HepG2 (cell line): ENCODE measurements around the gene FBXL22. TPM values are rescaled to one million over a fixed set of nuclear protein-coding genes. Genes with fewer than 3 reads are reported as not detected.

Experiments used
- ATAC-seq: fragments of 200-7000 bp; cut with Tn5 transposase; 3 replicates; pipeline ENCODE4 v1.9.1; 2020; ENCODE audit warnings: mild to moderate bottlenecking, moderate library complexity
- BruUV-seq: library from RNA; stranded (reverse); fragments of 400-500 nt; replicated peaks from 2 replicates; lab custom pipeline; 2021; lab: Mats Ljungman, UMichigan
- CTCF ChIA-PET: fragments of 300-600 bp; formaldehyde crosslinking; extraction: SDS; loops from one replicate; lab custom pipeline; 2021; ENCODE audit warnings: low total read pairs, inconsistent platforms, low intra/inter-chr PET ratio; lab: Yijun Ruan, JAX
- POLR2A ChIA-PET: fragments of 350-600 bp; sonication (Branson Sonifier 250); formaldehyde crosslinking; loops from one replicate; lab custom pipeline; 2020; ENCODE audit warnings: antibody characterized with exemption, inconsistent platforms; lab: Yijun Ruan, JAX
- DNase-seq: peaks from one replicate; pipeline ENCODE4 v3.0.0-alpha.2; 2015; ENCODE audit warnings: low spot score
- FAIRE-seq: peaks from 3 replicates; lab custom pipeline; 2011; peaks lifted over from hg19 to GRCh38; lab: Jason Lieb, UNC
- H2AFZ ChIP-seq: one replicate; pipeline ENCODE4 v1.6.1; 2011; ENCODE audit warnings: low read length, inconsistent platforms
- H3K27ac ChIP-seq: fragments of 300-600 bp; 3 replicates; pipeline ENCODE4 v1.8.0; 2011; ENCODE audit warnings: mixed run types, mild to moderate bottlenecking, mixed read lengths, low read length, inconsistent platforms; ENCODE audit not compliant: insufficient read depth; ENCODE audit errors: extremely low read length
- H3K27me3 ChIP-seq, 2 experiments: fragments of 200-600 bp in 1 of 2; 2 replicates in 1 of 2; 3 replicates in 1 of 2; pipeline versions ENCODE4 v1.6.0 to v1.8.0; 2011; ENCODE audit warnings: low read length in 2 of 2, mild to moderate bottlenecking in 2 of 2, moderate library complexity in 2 of 2, inconsistent platforms in 1 of 2; ENCODE audit not compliant: insufficient read depth in 2 of 2, control insufficient read depth in 1 of 2
- H3K36me3 ChIP-seq, 2 experiments: fragments of 200-600 bp in 1 of 2; replicated peaks in 1 of 2; 2 replicates in 1 of 2; 3 replicates in 1 of 2; pipeline versions ENCODE4 v1.5.1 to v1.8.0; 2011; ENCODE audit warnings: low read length in 2 of 2, inconsistent platforms in 1 of 2; ENCODE audit not compliant: insufficient read depth in 2 of 2, control insufficient read depth in 1 of 2
- H3K4me1 ChIP-seq: 2 replicates; pipeline ENCODE4 v1.5.1; 2012; ENCODE audit warnings: low read length, inconsistent platforms; ENCODE audit not compliant: insufficient read depth
- H3K4me2 ChIP-seq: 2 replicates; pipeline ENCODE4 v1.6.0; 2011; ENCODE audit warnings: low read depth, low read length, inconsistent platforms
- H3K4me3 ChIP-seq, 3 experiments: fragments of 200-600 bp in 1 of 3; sonication (generic), shearing (Covaris generic) in 1 of 3; replicated peaks in 1 of 3; 2 replicates each; pipeline ENCODE4 v1.5.1; 2011 to 2016; ENCODE audit warnings: low read length in 3 of 3, inconsistent platforms in 2 of 3, low read depth in 2 of 3, mild to moderate bottlenecking in 2 of 3, control low read depth in 1 of 3, mixed read lengths in 1 of 3; ENCODE audit not compliant: insufficient read depth in 1 of 3
- H3K79me2 ChIP-seq: one replicate; pipeline ENCODE4 v1.6.1; 2011; ENCODE audit warnings: low read length, inconsistent platforms; ENCODE audit not compliant: insufficient read depth
- H3K9ac ChIP-seq: 2 replicates; pipeline ENCODE4 v1.6.0; 2011; ENCODE audit warnings: mild to moderate bottlenecking, low read depth, low read length, inconsistent platforms; ENCODE audit not compliant: insufficient read depth
- H3K9me3 ChIP-seq: 2 replicates; pipeline ENCODE4 v1.5.1; 2012; ENCODE audit warnings: mild to moderate bottlenecking, low read length
- H4K20me1 ChIP-seq: 2 replicates; pipeline ENCODE4 v1.6.0; 2011; ENCODE audit warnings: inconsistent platforms, mild to moderate bottlenecking, low read length, moderate library complexity; ENCODE audit not compliant: insufficient read depth
- CCDC6 ChIP-seq: sonication (generic); formaldehyde crosslinking; IDR thresholded peaks from 2 replicates; pipeline ENCODE4 v1.8.1; 2022; ENCODE audit warnings: mild to moderate bottlenecking, missing genetic modification reagents, moderate library complexity
- HMGXB4 ChIP-seq, 2 experiments: sonication (generic) in 1 of 2; formaldehyde crosslinking in 1 of 2; IDR thresholded peaks; 2 replicates each; pipeline versions ENCODE4 v1.4.0 to v1.6.1; 2018 to 2020; ENCODE audit warnings: missing genetic modification reagents in 2 of 2, borderline replicate concordance in 1 of 2, low read depth in 1 of 2, mild to moderate bottlenecking in 1 of 2, missing biosample characterization in 1 of 2
- SMAD3 ChIP-seq: sonication (generic); formaldehyde crosslinking; IDR thresholded peaks from 2 replicates; pipeline ENCODE4 v1.4.0; 2020; ENCODE audit warnings: missing genetic modification reagents
- THYN1 ChIP-seq: sonication (generic); formaldehyde crosslinking; IDR thresholded peaks from 2 replicates; pipeline ENCODE4 v1.8.1; 2023; ENCODE audit warnings: low read depth, mild to moderate bottlenecking, moderate library complexity, missing genetic modification reagents, borderline replicate concordance
- ZBTB25 ChIP-seq: IDR thresholded peaks from 2 replicates; pipeline ENCODE4 v1.6.1; 2018; ENCODE audit warnings: missing genetic modification reagents
- ZNF777 ChIP-seq: sonication (generic); formaldehyde crosslinking; IDR thresholded peaks from 2 replicates; pipeline ENCODE4 v1.4.0; 2020; ENCODE audit warnings: missing genetic modification reagents
- ZSCAN9 ChIP-seq: IDR thresholded peaks from 2 replicates; pipeline ENCODE4 v1.6.1; 2016; ENCODE audit warnings: borderline replicate concordance
- WGBS: methylation state at CpG from one replicate; pipeline ENCODE4 v1.1.6; 2017; ENCODE audit warnings: low lambda C conversion rate; 5-methylcytosine and 5-hydroxymethylcytosine counted together
- in situ Hi-C: cut with HindIII; loops from 2 replicates; pipeline ENCODE4 v1.10.0; 2017; ENCODE audit warnings: low pct_unique_long_range_greater_than_20kb; ENCODE audit not compliant: extremely low pct_ligation_motif_present
- intact Hi-C: fragments of 100-400 bp; cut with micrococcal nuclease; formaldehyde crosslinking; loops from one replicate; pipeline ENCODE4 v1.10.0; 2022; ENCODE audit not compliant: unreplicated experiment
- polyA plus RNA-seq, 8 experiments: library from polyadenylated mRNA; depleted of rRNA in 3 of 8; stranded (reverse) in 7 of 8; unstranded in 1 of 8; fragments of >200 nt; fragmentation: Illumina TruSeq in 4 of 8; extraction: Trizol in 4 of 8; gene quantifications; 2 replicates each; pipeline versions ENCODE4 v1.2.1 to v1.2.3, GENCODE V29; 2011 to 2016; ENCODE audit warnings: low read depth in 4 of 8, missing spikeins in 1 of 8, mixed read lengths in 1 of 8; ENCODE audit not compliant: insufficient read depth in 1 of 8
- total RNA-seq, 5 experiments: library from RNA; depleted of rRNA; stranded (reverse); fragments of >200 nt; fragmentation: Illumina TruSeq; extraction: Trizol; gene quantifications; 2 replicates each; pipeline ENCODE4 v1.2.3, GENCODE V29; 2016; ENCODE audit warnings: low read depth in 1 of 5

The FBXL22 gene
- total and polyA plus RNA-seq, 2 of the 13 experiments (the other 11 are each of a cell fraction or from before 2014, with no cell fraction given), result 0.15 to 0.33 TPM

- FAIRE-seq (no peak), ATAC-seq (no peak), DNase-seq (no peak)
- no peaks in the 10 kb centered on the region for H3K27me3 ChIP-seq
- POLR2A ChIA-PET, result interaction anchor here (1.0 to 2.8 kb wide), 4 partner anchors 9 to 484 kb away, joined by 3 to 27 read pairs (median 5); partner anchors contain the start of genes CIAO2A and FBXL22
- intact Hi-C loops (no loop called here), in situ Hi-C loops (no loop called here)
- no peak for TF ChIP-seq CCDC6 (CRISPR knock-in tag)
- no peak for TF ChIP-seq SMAD3 (CRISPR knock-in tag)
- TF ChIP-seq THYN1 (CRISPR knock-in tag), result no peak
- TF ChIP-seq ZBTB25 (CRISPR knock-in tag), result no peak
- no peak for TF ChIP-seq ZNF777 (CRISPR knock-in tag)
- TF ChIP-seq ZSCAN9 (CRISPR knock-in tag), result no peak
- TF ChIP-seq HMGXB4 (CRISPR knock-in tag; IDR thresholded peaks at IDR 0.05; ENCODE audit: borderline replicate concordance in 1 of 2, low read depth in 1 of 2), result no peak
- no peak overlapping the region for H3K4me3 ChIP-seq
- CTCF ChIA-PET, result interaction anchor here (0.8 to 1.5 kb wide), 2 partner anchors 281 to 458 kb away, joined by 4 to 5 read pairs; no protein-coding TSS in a partner anchor
- H4K20me1 ChIP-seq, result no peaks in the 10 kb centered on the region
- 84% methylated on average over 6 of the region's 6 CpGs for WGBS
- no peak overlapping the region for H3K9ac ChIP-seq
- H3K27ac ChIP-seq, result no peak overlapping the region
- BruUV-seq, result no TSS peak
- H2AFZ ChIP-seq, result no peak overlapping the region
- peaks cover 21% of the 10 kb centered on the region for H3K4me1 ChIP-seq
- H3K36me3 ChIP-seq, result peaks cover 2 to 25% of the 10 kb centered on the region in 2 experiments; a peak in 4 of 5 replicates
- no peaks in the 10 kb centered on the region for H3K79me2 ChIP-seq
- no peak overlapping the region for H3K4me2 ChIP-seq
- H3K9me3 ChIP-seq, result no peaks in the 10 kb centered on the region
These were observed 12.3 kb downstream of the FBXL22 start for GRCh38 chr15:63609448-63609847.
